Prostate gland (tissue), 2 donors: ENCODE results near the gene MT1M. TPM values are rescaled to one million over a fixed set of nuclear protein-coding genes. Genes with fewer than 3 reads are reported as not detected.

Experiments used
- DNase-seq: peaks from one replicate; pipeline ENCODE4 v3.0.0-alpha.2; 2019; ENCODE audit warnings: low spot score
- H3K27ac ChIP-seq, 2 donors: fragments of 200-600 bp; sonication (generic); 2 replicates each; pipeline ENCODE4 v1.5.1; 2017 to 2019
- H3K27me3 ChIP-seq: fragments of 200-600 bp; sonication (generic); replicated peaks from 2 replicates; pipeline ENCODE4 v1.5.1; 2019; ENCODE audit not compliant: insufficient read depth
- H3K36me3 ChIP-seq, 2 donors: fragments of 200-600 bp; sonication (generic); 1 replicate in 1 of 2; 2 replicates in 1 of 2; pipeline versions ENCODE4 v1.5.1 to v1.8.1; 2017 to 2019
- H3K4me1 ChIP-seq: fragments of 200-600 bp; sonication (generic); replicated peaks from 2 replicates; pipeline ENCODE4 v1.5.1; 2019
- H3K4me3 ChIP-seq, 2 donors: fragments of 200-600 bp; sonication (generic); 2 replicates each; pipeline ENCODE4 v1.5.1; 2017 to 2019
- H3K9me3 ChIP-seq: fragments of 200-600 bp; sonication (generic); 2 replicates; pipeline ENCODE4 v1.5.1; 2017
- CTCF ChIP-seq, 4 experiments: fragments of 200-600 bp in 2 of 4; fragments of 450-650 bp in 2 of 4; sonication (generic) in 2 of 4; IDR thresholded peaks; 1 replicate in 3 of 4; 2 replicates in 1 of 4; pipeline ENCODE4 v1.5.1; 2016 to 2019; ENCODE audit warnings: antibody characterized with exemption in 4 of 4, mild to moderate bottlenecking in 2 of 4, moderate library complexity in 2 of 4
- POLR2A ChIP-seq: fragments of 450-650 bp; IDR thresholded peaks from one replicate; pipeline ENCODE4 v1.6.1; 2016; ENCODE audit warnings: antibody characterized with exemption, mild to moderate bottlenecking
- POLR2AphosphoS5 ChIP-seq: sonication (generic); formaldehyde crosslinking; IDR thresholded peaks from one replicate; pipeline ENCODE4 v1.6.1; 2017; ENCODE audit warnings: antibody characterized with exemption
- WGBS: methylation state at CpG from one replicate; pipeline ENCODE4 v1.1.5; 2018; 5-methylcytosine and 5-hydroxymethylcytosine counted together
- intact Hi-C: fragments of 100-400 bp; cut with DNase I; formaldehyde crosslinking; loops from one replicate; pipeline ENCODE4 v1.14.2; 2022
- total RNA-seq, 2 donors: library from RNA; depleted of rRNA; stranded (reverse); fragments of >200 nt; gene quantifications; one replicate each; pipeline ENCODE4 v1.1.0, GENCODE V29; 2016

The MT1M gene
- total RNA-seq, 2 donors from 2014 or later = 14.8 to 37.4 TPM

GRCh38 chr16:56628486-56629350, 3.7 kb upstream of the MT1M start:
- Histone ChIP-seq H3K4me3 (no peak overlapping the region), H3K27ac (no peak overlapping the region), H3K9me3 (no peaks in the 10 kb centered on the region), H3K4me1 (no peaks in the 10 kb centered on the region), H3K36me3 (no peaks in the 10 kb centered on the region), H3K27me3 (no peaks in the 10 kb centered on the region)
- TF ChIP-seq POLR2AphosphoS5 = no peak
- TF ChIP-seq CTCF (IDR thresholded peaks at IDR 0.05) = no peak
- TF ChIP-seq POLR2A = no peak
- 76% methylated on average over 9 of the region's 9 CpGs for WGBS
- no peak for DNase-seq
- intact Hi-C loops = no loop called here

- no peaks in the 10 kb centered on the region for H3K4me1 ChIP-seq
- H3K27ac ChIP-seq = no peak overlapping the region
- no peaks in the 10 kb centered on the region for H3K27me3 ChIP-seq
- WGBS = 72% methylated on average over 3 of the region's 3 CpGs
- no peak for DNase-seq
- TF ChIP-seq POLR2AphosphoS5 = no peak
- TF ChIP-seq CTCF (IDR thresholded peaks at IDR 0.05) = no peak
- TF ChIP-seq POLR2A = no peak
- no peak overlapping the region for H3K4me3 ChIP-seq
- intact Hi-C loops = no loop called here
- no peaks in the 10 kb centered on the region for H3K36me3 ChIP-seq
- no peaks in the 10 kb centered on the region for H3K9me3 ChIP-seq
Observed at GRCh38 chr16:56629531-56629930, 2.9 kb upstream of the MT1M start.

- Histone ChIP-seq H3K4me1 (no peaks in the 10 kb centered on the region), H3K27ac (no peak overlapping the region), H3K4me3 (no peak overlapping the region), H3K9me3 (no peaks in the 10 kb centered on the region), H3K27me3 (no peaks in the 10 kb centered on the region), H3K36me3 (no peaks in the 10 kb centered on the region)
- DNase-seq = no peak
- TF ChIP-seq POLR2A = no peak
- 88% methylated on average over 3 of the region's 3 CpGs for WGBS
- intact Hi-C loops = no loop called here
Observed at GRCh38 chr16:56630134-56630533, 2.3 kb upstream of the MT1M start.

GRCh38 chr16:56631197-56631596, 1.3 kb upstream of the MT1M start:
- Histone ChIP-seq H3K4me1 (no peaks in the 10 kb centered on the region), H3K27me3 (peaks cover 4% of the 10 kb centered on the region), H3K9me3 (no peaks in the 10 kb centered on the region), H3K4me3 (no peak overlapping the region), H3K27ac (no peak overlapping the region), H3K36me3 (no peaks in the 10 kb centered on the region)
- TF ChIP-seq CTCF (IDR thresholded peaks at IDR 0.05) (no peak), POLR2A (no peak), POLR2AphosphoS5 (no peak)
- intact Hi-C loops = no loop called here
- 90% methylated on average over 10 of the region's 10 CpGs for WGBS
- no peak for DNase-seq

- no peaks in the 10 kb centered on the region for H3K9me3 ChIP-seq
- WGBS = 38% methylated on average over 14 of the region's 14 CpGs
- no peak for TF ChIP-seq CTCF (IDR thresholded peaks at IDR 0.05)
- no peak for TF ChIP-seq POLR2AphosphoS5
- no peak for TF ChIP-seq POLR2A
- no peaks in the 10 kb centered on the region for H3K4me1 ChIP-seq
- no peak for DNase-seq
- H3K4me3 ChIP-seq = peak overlapping the region; percentile 43 to 48
- peaks cover 4% of the 10 kb centered on the region for H3K27me3 ChIP-seq
- intact Hi-C loops = no loop called here
- no peaks in the 10 kb centered on the region for H3K36me3 ChIP-seq
- peak overlapping the region; percentile 61 to 67 for H3K27ac ChIP-seq
Observed at GRCh38 chr16:56631832-56632155, 665 bp upstream of the MT1M start.
